Activated CD4-positive, alpha-beta T cell treated with anti-CD3 and anti-CD28 coated beads for 36 hours (primary cell): ENCODE results near the gene SEC62. TPM values are rescaled to one million over a fixed set of nuclear protein-coding genes. Genes with fewer than 3 reads are reported as not detected.

Source experiments
- ATAC-seq: fragments of 200-7000 bp; cut with Tn5 transposase; one replicate; pipeline ENCODE4 v1.10.0; 2021; ENCODE audit warnings: mild to moderate bottlenecking, moderate library complexity
- CTCF ChIA-PET: fragments of 350-600 bp; sonication (Branson Sonifier 250); formaldehyde crosslinking; loops from one replicate; lab custom pipeline; 2021; ENCODE audit warnings: antibody characterized with exemption; lab: Charles Lee
- POLR2A ChIA-PET: fragments of 350-600 bp; sonication (Branson Sonifier 250); formaldehyde crosslinking; loops from one replicate; lab custom pipeline; 2021; ENCODE audit warnings: antibody characterized with exemption, inconsistent platforms; lab: Charles Lee
- DNase-seq: peaks from one replicate; pipeline ENCODE4 v3.0.0-alpha.2; 2020
- H3K27ac Mint-ChIP-seq: one replicate; pipeline ENCODE4 v1.8.0; 2021; ENCODE audit warnings: mixed read lengths
- H3K27me3 Mint-ChIP-seq: one replicate; pipeline ENCODE4 v1.8.0; 2021; ENCODE audit warnings: mixed read lengths
- H3K36me3 Mint-ChIP-seq: one replicate; pipeline ENCODE4 v1.8.0; 2021; ENCODE audit warnings: low read depth, mixed read lengths
- H3K4me1 Mint-ChIP-seq: one replicate; pipeline ENCODE4 v1.8.0; 2021; ENCODE audit warnings: mixed read lengths
- H3K4me3 Mint-ChIP-seq: one replicate; pipeline ENCODE4 v1.8.0; 2021; ENCODE audit warnings: mild to moderate bottlenecking, moderate library complexity, mixed read lengths
- H3K9me3 Mint-ChIP-seq: one replicate; pipeline ENCODE4 v1.8.0; 2021; ENCODE audit warnings: low read depth, mixed read lengths
- intact Hi-C, 2 experiments: fragments of 100-400 bp; cut with DNase I in 1 of 2; cut with micrococcal nuclease in 1 of 2; formaldehyde crosslinking; loops; one replicate each; pipeline versions ENCODE4 v1.14.2 to v1.15.1; 2022 to 2024; cut with DNase I, micrococcal nuclease
- total RNA-seq, 2 experiments: library from RNA; stranded (reverse); gene quantifications; one replicate each; pipeline ENCODE4 v1.2.3, GENCODE V29; 2021

The SEC62 gene
- total RNA-seq, 2 experiments from 2014 or later: 62.8 to 74.7 TPM

DNA sequence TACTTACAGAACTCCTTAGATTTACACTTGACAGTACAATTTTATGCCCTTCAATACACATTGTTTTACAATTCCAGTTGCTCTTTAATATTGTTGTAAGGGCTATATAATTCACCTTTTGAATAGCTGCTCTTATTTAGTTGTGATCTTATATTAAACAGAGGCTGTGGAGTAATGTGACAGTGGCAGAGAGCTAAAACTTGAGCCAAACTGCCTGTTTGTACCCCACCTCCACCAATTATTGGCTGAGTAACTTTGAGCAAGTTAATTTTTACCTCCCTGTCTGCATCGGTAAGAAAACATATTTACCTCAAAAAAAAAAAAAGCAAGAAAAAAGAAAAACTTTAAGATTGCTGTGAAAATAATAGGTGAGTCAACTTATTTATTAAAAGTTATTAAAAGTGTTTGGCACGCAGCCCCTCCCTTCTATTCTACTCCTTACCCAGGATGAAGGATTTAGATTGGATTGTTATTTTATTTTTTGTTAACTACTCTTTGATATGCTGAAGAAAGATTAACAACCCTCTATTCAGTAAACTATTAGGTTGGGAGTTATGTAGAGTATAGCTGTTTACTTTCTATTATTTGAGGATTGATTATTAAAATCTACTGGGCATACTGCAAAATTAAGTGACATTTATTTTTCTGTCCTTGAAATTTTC, 1.7 kb downstream of the SEC62 start:
- CTCF ChIA-PET: interaction anchor here (0.6 to 1.8 kb wide), 5 partner anchors 11 to 405 kb away, joined by 3 to 5 read pairs (median 4); partner anchors contain the start of genes LRRC34 and LRRIQ4
- Mint-ChIP-seq H3K27me3 (no peaks in the 10 kb centered on the region), H3K27ac (peak overlapping the region; percentile 34), H3K4me3 (peak overlapping the region; percentile 83), H3K9me3 (peaks cover 4% of the 10 kb centered on the region), H3K36me3 (peaks cover 5% of the 10 kb centered on the region), H3K4me1 (peaks cover 65% of the 10 kb centered on the region)
- no peak for DNase-seq
- POLR2A ChIA-PET: interaction anchor here (0.9 kb wide), 1 partner anchor 106 kb away, joined by 4 read pairs; no protein-coding TSS in a partner anchor
- ATAC-seq: no peak
- intact Hi-C loops: loop anchor here (5.0 to 10.0 kb wide), 3 partner anchors 106 to 906 kb away; partner anchors contain the start of genes LRRC34 (in 1 of the 2), LRRIQ4 (in 1 of the 2) and RPL22L1 (in 1 of the 2)

GRCh38 chr3:169969174-169970095, 2.8 kb downstream of the SEC62 start:
- Mint-ChIP-seq H3K36me3 (peaks cover 11% of the 10 kb centered on the region), H3K27me3 (no peaks in the 10 kb centered on the region), H3K9me3 (peaks cover 3% of the 10 kb centered on the region), H3K4me1 (peaks cover 68% of the 10 kb centered on the region), H3K27ac (peak overlapping the region; percentile 34), H3K4me3 (no peak overlapping the region)
- ChIA-PET POLR2A (interaction anchor here (0.5 kb wide), 1 partner anchor 931 kb away, joined by 4 read pairs; no protein-coding TSS in a partner anchor), CTCF (interaction anchor here (0.8 kb wide), 1 partner anchor 87 kb away, joined by 4 read pairs; no protein-coding TSS in a partner anchor)
- DNase-seq (no peak), ATAC-seq (no peak)
- intact Hi-C loops: loop anchor here (5.0 to 10.0 kb wide), 3 partner anchors 107 to 905 kb away; partner anchors contain the start of genes LRRC34 (in 1 of the 2), LRRIQ4 (in 1 of the 2) and RPL22L1 (in 1 of the 2)

GRCh38 chr3:169970847-169971246, 4.2 kb downstream of the SEC62 start:
- Mint-ChIP-seq H3K4me1 (peaks cover 61% of the 10 kb centered on the region), H3K9me3 (no peaks in the 10 kb centered on the region), H3K36me3 (peaks cover 12% of the 10 kb centered on the region), H3K27ac (no peak overlapping the region), H3K27me3 (no peaks in the 10 kb centered on the region), H3K4me3 (no peak overlapping the region)
- intact Hi-C loops: no loop called here
- CTCF ChIA-PET: interaction anchor here (1.5 kb wide), 1 partner anchor 15 kb away, joined by 3 read pairs; no protein-coding TSS in a partner anchor
- ATAC-seq (no peak), DNase-seq (no peak)
- POLR2A ChIA-PET: no interaction called here

- Mint-ChIP-seq H3K4me1 (peaks cover 56% of the 10 kb centered on the region), H3K4me3 (no peak overlapping the region), H3K27me3 (no peaks in the 10 kb centered on the region), H3K36me3 (peaks cover 15% of the 10 kb centered on the region), H3K27ac (no peak overlapping the region), H3K9me3 (no peaks in the 10 kb centered on the region)
- CTCF ChIA-PET: interaction anchor here (1.5 kb wide), 1 partner anchor 15 kb away, joined by 3 read pairs; no protein-coding TSS in a partner anchor
- POLR2A ChIA-PET: no interaction called here
- DNase-seq (no peak), ATAC-seq (no peak)
- intact Hi-C loops: no loop called here
Observed at GRCh38 chr3:169971522-169971921, 4.9 kb downstream of the SEC62 start.

GRCh38 chr3:169980055-169980454, 13.4 kb downstream of the SEC62 start:
- ATAC-seq (peak; percentile 68), DNase-seq (no peak)
- CTCF ChIA-PET: no interaction called here
- Mint-ChIP-seq H3K4me3 (no peak overlapping the region), H3K27me3 (no peaks in the 10 kb centered on the region), H3K27ac (peak overlapping the region; percentile 61), H3K4me1 (peaks cover 14% of the 10 kb centered on the region), H3K9me3 (no peaks in the 10 kb centered on the region), H3K36me3 (peaks cover 53% of the 10 kb centered on the region)
- POLR2A ChIA-PET: interaction anchor here (0.6 kb wide), 1 partner anchor 371 kb away, joined by 3 read pairs; no protein-coding TSS in a partner anchor
- intact Hi-C loops: no loop called here

GRCh38 chr3:169984292-169984691, 17.7 kb downstream of the SEC62 start:
- Mint-ChIP-seq H3K9me3 (no peaks in the 10 kb centered on the region), H3K4me3 (no peak overlapping the region), H3K27me3 (no peaks in the 10 kb centered on the region), H3K27ac (peak overlapping the region; percentile 42), H3K4me1 (peaks cover 12% of the 10 kb centered on the region), H3K36me3 (peaks cover 48% of the 10 kb centered on the region)
- POLR2A ChIA-PET: no interaction called here
- intact Hi-C loops: no loop called here
- ATAC-seq (no peak), DNase-seq (no peak)
- CTCF ChIA-PET: interaction anchor here (1.9 kb wide), 1 partner anchor 17 kb away, joined by 5 read pairs; no protein-coding TSS in a partner anchor

- intact Hi-C loops: no loop called here
- DNase-seq (no peak), ATAC-seq (no peak)
- Mint-ChIP-seq H3K4me1 (peaks cover 6% of the 10 kb centered on the region), H3K4me3 (no peak overlapping the region), H3K27me3 (no peaks in the 10 kb centered on the region), H3K9me3 (no peaks in the 10 kb centered on the region), H3K36me3 (peaks cover 18% of the 10 kb centered on the region), H3K27ac (no peak overlapping the region)
- CTCF ChIA-PET: interaction anchor here (2.1 kb wide), 1 partner anchor 30 kb away, joined by 6 read pairs; no protein-coding TSS in a partner anchor
- POLR2A ChIA-PET: no interaction called here
Observed at GRCh38 chr3:169990431-169990830, 23.8 kb downstream of the SEC62 start.

DNA sequence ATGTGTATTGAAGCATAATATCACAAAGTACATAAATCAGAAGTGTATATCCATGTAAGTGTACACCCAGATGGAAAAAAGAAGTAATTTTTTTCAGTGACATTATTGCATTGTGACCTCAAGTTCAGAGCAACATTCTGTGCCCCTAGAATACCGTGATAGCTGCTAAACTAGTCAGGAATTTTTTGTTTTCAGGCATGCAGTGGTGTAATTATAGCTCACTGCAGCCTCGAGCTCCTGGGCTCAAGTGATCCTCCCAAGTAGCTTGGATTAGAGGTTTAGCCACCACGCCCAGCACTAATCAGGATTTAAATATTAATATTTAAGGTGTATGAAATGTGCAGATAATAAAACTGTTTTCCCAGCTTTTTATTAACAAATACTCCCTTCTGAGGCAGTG, 25.5 kb downstream of the SEC62 start:
- peaks cover 6% of the 10 kb centered on the region for H3K4me1 Mint-ChIP-seq

GRCh38 chr3:169992781-169993180, 26.2 kb downstream of the SEC62 start:
- Mint-ChIP-seq H3K4me1 (peaks cover 6% of the 10 kb centered on the region), H3K27ac (peak overlapping the region; percentile 8), H3K27me3 (no peaks in the 10 kb centered on the region), H3K4me3 (no peak overlapping the region), H3K36me3 (peaks cover 25% of the 10 kb centered on the region), H3K9me3 (no peaks in the 10 kb centered on the region)
- DNase-seq (no peak), ATAC-seq (no peak)
- intact Hi-C loops: no loop called here
- ChIA-PET POLR2A (no interaction called here), CTCF (interaction anchor here (0.8 to 1.7 kb wide), 2 partner anchors 16 to 130 kb away, joined by 3 to 5 read pairs; no protein-coding TSS in a partner anchor)

More for the DNA sequence above, 25.5 kb downstream of the SEC62 start:
- DNase-seq (no peak), ATAC-seq (no peak)
- POLR2A ChIA-PET: interaction anchor here (0.6 kb wide), 1 partner anchor 355 kb away, joined by 4 read pairs; no protein-coding TSS in a partner anchor
- H3K27ac Mint-ChIP-seq: no peak overlapping the region
- no peaks in the 10 kb centered on the region for H3K9me3 Mint-ChIP-seq
- peaks cover 21% of the 10 kb centered on the region for H3K36me3 Mint-ChIP-seq
- intact Hi-C loops: no loop called here
- no peak overlapping the region for H3K4me3 Mint-ChIP-seq
- CTCF ChIA-PET: interaction anchor here (0.6 to 0.8 kb wide), 3 partner anchors 16 to 201 kb away, joined by 3 read pairs; no protein-coding TSS in a partner anchor
- H3K27me3 Mint-ChIP-seq: no peaks in the 10 kb centered on the region

GRCh38 chr3:169993761-169994160, 27.2 kb downstream of the SEC62 start:
- ChIA-PET CTCF (interaction anchor here (0.8 to 1.7 kb wide), 2 partner anchors 14 to 17 kb away, joined by 3 to 5 read pairs; no protein-coding TSS in a partner anchor), POLR2A (interaction anchor here (0.7 kb wide), 1 partner anchor 18 kb away, joined by 3 read pairs; no protein-coding TSS in a partner anchor)
- H3K4me3 Mint-ChIP-seq: no peak overlapping the region
- H3K27me3 Mint-ChIP-seq: no peaks in the 10 kb centered on the region
- peaks cover 10% of the 10 kb centered on the region for H3K4me1 Mint-ChIP-seq
- ATAC-seq (no peak), DNase-seq (no peak)
- peaks cover 26% of the 10 kb centered on the region for H3K36me3 Mint-ChIP-seq
- intact Hi-C loops: no loop called here
- H3K9me3 Mint-ChIP-seq: no peaks in the 10 kb centered on the region
- H3K27ac Mint-ChIP-seq: no peak overlapping the region
